Stimulated activated CD8-positive, alpha-beta memory T cell treated with anti-CD3 and anti-CD28 coated beads, Interleukin-12 subunit alpha, Interleukin-12 subunit beta, amount 100 ng/mL, for 24 hours (primary cell): Measurements from ENCODE around the gene GZF1.

ENCODE experiments used
- DNase-seq: peaks from one replicate; pipeline ENCODE4 v3.0.0-alpha.2; 2020; ENCODE audit errors: extremely low read depth

Gene GZF1

DNA sequence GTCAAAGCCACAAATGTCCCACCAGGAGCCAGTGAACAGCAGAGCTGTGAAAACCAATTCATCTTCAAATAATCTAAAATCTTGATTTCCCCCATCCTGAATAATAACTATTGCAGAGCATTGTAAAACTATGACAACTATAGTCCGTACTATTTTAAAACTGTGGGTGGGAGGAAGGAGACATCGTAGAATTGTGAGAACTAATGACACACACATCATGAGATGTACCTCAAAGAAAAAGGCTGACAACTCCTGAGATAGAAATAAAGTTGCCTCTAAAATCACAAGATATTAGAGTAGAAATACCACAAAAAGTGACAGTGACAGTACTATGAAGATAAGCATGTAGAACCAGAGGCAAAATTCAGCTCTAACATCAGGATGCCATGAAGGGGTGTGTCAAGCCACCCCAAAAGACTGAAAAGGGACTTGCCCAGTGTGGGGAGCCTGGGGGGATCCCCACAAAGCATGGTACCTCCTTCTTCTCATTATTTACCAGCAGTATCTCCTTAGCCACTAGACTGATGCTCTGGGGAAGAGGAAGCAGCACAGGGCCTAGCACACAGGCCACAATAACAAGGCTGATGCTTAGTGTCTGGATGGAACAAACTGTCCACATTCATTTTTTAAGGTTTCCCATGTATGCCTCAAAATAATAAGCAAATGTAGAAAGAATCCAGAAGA, 45.9 kb downstream of the GZF1 start:
- no peak for DNase-seq

DNA sequence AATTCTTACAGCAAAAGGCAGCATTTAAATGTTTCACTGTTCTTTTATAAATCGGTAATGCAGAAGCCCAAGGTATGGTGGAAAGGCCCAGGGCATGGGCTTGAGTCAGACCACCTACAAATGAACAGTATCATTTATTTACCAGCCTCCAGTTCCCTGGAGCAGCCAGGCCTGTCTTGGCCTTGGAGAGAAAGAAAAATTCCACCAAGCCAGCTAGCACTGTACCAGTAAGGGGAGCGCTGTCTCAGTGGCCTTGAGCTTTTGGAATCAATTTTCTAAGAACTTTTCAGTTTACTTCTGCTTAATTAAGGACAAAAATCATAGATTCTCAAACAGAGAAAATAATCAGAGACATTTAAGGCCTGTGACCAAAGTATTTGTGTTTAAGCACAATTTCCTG, 47.0 kb downstream of the GZF1 start:
- no peak for DNase-seq

DNA sequence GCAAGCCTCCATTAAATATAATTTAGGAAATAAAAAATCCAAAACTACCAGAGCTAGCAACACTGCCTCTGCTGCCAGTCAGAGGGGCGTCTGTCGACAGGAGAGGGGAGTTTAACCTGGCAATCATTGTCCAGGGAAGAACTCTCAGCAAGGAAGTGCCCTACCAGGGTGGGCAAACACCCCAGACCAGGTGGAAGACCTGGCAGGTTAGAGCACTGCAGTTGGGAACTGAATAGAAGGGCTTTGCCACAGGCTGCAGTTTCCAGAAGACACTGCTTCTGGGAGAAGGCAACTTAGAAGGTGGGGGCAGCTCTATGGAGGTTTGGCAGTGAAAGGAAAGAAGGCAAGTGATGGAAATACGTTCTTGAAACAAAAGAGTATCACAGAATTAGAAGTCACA, 47.8 kb downstream of the GZF1 start:
- no peak for DNase-seq

DNA sequence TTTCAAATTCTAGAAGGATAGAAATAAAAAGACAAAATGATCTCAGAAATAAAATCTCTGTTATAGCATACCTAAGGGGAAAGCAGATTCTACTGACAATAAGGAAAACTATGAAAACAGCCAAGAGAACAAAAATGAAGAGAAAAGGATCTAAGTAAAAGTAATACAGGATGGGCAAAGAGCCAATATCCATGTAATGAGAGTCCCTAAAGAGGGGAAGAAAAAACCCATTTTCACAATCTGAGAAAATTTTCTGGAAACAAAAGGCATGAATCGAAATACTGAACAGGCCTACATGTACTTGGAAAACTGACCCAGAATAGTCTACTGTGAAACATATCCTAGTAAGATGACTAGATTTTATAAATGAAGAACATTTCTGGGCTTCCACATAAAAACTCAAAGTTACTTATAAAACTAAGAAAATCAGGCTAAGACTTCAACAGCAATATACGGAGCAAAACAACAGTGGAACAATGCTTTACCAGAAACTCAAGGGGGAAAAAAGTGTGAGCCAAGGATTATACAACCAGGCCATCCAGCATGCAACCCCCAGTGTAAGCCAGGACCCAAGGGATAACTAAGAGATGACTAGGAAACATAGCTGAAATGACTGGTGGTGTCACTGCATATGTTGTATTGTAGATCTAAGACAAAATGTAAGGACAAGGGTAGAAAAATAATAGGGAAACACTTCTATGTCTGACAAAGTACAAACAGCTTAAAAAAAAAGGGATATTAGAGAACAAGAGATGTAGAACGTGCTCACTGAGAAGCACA, 49.1 kb downstream of the GZF1 start:
- DNase-seq, result no peak

DNA sequence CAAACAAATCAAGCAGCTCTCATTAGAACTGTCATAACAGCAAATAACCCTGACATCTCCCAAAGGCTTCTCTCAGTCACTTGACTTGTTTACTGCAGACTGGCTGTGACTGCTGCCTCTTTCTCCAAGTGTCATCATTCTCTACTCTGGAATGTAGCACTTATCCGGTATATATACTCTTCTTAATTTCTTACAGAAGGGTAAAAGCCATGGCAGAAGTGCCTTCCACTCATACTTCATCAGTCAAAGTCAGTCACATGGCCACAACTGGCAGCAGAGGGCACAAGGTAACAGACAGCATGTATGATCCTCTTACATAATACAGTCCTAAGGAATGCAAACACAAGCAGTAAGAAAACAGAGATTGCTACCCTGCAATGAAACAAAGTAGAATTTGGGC, 50.0 kb downstream of the GZF1 start:
- no peak for DNase-seq

DNA sequence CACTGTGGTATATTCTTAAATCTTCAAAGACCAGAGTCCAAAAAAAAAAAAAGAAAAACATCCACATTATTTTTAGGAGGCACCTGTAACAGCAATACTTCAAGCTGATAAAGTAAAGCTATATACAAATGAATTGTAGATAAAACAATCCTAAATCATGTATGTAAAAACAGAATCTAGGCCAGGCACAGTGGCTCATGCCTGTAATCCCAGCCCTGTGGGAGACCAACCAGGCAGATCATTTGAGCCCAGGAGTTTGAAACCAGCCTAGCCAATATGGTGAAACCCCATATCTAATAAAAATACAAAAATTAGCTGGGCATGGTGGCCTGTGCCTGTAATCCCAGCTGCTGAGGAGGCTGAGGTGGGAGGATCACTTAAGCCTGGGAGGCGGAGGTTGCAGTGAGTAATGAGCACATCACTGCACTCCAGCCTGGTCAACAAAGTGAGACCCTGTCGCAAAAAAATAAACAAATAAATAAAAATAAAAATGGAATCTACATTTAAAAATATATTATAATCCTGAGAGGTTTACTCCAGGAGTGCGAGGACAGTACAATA, 52.0 kb downstream of the GZF1 start:
- DNase-seq, result no peak

DNA sequence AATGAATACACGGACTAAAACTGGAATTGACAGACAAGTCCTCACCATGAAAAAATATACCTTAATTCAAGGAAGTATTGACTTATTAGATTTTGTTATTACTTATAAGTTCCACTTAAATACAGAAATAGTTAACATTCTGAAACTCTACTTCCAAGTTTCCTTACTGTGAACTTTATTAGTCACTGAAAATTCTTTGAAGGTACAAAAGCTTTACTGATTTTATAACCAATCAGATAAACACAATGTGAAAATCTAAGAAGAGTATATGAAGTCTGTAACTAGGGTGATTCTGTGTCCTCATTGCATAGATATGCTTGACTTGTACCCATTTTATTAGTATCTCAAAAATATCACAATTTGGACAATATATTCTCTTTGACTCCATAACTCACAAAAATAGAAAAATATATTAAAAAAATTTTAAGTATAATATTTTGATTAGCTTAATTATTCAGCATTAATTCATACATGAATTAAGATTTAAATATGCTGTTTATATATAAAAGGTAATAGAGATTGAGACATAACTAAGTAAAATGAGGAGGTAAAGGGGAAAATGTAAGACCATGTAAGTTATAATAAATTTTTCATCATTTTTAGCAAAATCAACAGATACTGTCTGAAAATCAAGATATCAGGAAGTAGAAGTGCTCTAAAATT, 52.7 kb downstream of the GZF1 start:
- no peak for DNase-seq

DNA sequence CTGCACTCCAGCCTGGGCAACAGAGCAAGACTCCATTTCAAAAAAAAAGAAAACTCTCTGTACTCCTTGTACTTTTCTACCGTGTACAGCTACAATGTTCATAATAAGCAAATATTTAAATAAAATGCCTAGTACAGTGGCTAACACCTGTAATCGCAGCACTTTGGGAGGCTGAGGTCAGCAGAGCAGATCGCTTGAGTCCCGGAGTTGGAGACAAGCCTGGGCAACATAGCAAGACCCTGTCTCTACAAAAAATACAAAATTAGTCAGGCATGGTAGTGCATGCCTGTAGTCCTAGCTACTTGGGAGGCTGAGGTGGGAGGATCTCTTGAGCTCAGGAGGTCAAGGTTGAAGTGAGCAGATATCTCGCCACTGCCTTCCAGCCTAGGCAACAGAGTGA, 53.6 kb downstream of the GZF1 start:
- no peak for DNase-seq

DNA sequence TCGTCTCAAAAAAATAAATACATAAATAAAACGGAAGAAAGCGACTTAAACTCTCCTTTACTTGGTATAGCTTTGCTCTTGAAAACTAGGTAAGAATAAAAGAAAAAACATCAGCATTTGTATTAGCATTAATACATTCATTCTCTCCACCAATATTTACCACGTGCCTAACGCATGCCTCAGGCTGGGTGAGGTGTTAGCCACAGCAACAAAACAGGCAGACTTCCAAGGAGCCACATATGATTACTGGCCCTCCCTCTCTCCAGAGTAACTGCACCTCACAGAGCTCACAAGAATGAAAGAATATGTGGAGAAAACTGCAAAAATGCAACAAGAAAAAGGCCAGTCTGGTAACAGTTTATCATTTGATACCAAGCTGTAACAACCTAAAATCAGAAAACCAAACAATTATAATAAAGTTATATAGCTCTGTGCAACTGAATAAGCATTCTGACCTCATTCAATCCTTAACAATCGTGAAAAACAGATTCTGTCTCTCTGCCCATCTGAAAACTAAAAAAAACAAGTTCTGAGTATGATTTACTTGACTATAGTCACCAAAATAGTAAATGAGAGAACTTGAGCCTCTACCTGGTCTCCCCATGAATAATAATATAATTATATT, 54.1 kb downstream of the GZF1 start:
- DNase-seq, result no peak

DNA sequence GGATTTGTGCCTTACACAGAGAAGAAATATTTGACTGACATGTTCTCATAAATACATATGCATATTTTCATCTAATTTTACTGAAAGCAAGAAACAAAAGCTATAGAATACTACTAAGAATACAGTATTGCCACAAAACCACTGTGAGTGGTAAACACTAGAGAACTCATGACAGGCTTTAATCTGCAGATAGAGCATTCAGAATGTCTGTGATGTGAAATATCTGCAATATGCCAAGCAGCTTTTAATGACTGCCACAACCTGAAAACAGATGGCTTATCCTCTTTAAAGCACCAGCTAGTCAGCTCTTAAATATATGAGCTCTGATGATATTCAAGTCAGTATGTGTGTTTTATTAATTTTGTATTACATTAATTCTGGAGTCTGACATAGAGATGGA, 55.9 kb downstream of the GZF1 start:
- DNase-seq, result no peak

DNA sequence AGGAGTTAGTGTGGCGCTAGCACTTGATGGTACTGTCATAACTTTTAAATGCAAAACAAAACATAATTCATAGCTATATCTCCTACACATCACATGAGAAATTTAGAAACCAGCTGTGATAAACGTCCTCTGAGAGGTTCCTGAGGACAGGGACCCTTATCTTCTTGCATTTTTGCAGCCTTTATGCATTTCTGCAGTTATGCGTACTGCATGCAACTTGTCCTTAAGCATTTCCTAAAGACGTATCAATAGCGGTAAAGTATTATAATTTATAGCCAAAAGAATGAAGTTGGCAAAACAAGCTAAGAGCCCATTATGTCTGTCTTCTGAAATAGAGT, 57.6 kb downstream of the GZF1 start:
- no peak for DNase-seq

DNA sequence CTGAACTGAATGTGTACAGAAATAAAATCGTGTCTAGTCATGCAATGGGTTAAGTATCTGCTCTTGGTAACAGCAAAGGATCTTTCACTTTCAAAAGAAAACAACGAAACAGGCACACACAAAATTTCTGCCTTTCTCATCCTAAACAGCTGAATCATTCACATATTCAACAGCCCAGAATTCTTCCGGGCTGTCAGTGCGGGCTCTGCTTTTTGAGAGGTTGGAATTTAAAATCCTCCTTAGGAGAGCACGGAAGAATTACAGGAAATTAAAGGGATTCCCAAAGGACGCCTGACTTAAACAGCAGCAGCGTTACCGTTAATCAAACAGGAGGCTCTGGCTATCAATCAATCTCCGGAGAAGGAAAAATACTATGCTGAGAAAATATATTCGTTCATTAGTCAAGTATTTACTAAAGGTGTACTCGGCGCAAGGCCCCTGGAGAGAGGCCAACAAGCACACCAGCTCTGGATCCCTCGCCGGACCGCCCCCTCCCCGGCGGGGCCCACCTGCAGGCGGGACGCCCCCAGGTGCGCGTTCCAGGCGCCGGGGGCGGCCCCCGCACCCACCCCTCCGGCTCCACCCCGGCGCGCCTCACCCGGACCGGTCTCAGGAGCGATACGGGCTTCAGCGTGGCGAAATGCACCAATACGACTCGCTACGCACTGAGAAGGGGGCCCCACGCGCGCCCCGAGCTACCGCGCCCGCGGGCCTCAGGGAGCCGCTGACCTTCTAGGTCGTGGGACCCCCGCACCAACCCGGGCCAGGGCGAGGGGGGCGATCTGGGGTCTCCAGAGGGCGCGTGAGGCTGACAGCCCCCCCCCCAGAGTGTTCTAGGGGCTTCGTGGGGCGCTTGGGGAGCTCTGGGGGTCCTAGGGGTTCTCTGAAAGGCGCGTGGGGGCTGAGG, 58.3 kb downstream of the GZF1 start:
- peak; percentile 9 for DNase-seq

DNA sequence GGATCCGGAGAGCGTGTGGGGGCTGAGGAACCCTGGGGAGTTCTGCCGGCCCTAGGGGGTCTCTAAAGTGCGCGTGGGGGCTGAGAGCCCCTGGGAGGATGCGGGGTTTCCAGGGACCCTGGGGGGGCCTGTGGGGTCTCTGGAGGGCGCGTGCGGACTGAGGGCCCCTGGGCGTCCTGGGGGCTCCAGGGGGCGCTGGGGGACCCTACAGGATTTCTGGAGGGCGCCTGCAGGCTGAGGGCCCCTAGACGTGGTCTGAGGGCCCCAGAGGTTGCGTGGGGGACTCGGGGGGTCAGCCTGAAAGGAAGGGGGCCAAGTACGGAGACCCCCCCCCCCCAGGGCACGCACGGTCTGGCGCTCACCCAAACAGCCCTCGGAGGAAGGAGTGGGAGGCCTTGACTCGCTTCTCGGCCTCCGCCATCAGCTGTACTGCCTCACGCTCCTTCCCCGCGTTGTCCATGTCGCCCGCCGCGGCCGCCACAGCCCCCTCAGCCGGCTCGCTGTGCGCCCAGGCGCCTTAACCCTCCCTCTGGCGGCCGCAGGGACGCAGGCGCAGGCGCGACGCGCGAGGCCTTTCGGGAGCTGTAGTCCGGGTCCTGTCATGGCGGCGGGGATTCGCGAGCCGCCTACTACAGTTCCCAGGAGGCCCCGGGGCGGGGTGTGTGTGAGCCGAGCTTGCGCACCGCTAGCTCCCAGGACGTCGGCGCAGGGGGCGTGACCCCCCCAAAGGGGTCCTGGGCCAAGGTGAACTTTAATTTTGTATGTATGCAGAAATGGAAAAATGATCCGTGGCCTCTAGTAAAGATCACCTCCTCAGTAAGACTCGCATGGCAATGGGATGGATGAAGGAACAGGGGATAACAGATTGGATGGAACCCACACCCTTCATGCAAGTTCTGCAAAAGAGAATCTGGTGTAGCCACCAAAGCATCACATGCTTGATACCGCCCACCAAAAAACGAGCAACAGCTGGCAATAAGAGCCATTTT, 59.3 kb downstream of the GZF1 start, which contains the start of gene NAPB:
TSS of gene NAPB (minus strand) at position 546 of the 989 bp plus-strand sequence. CDS start at position 460, 86 bp downstream.
- peak; percentile 86 for DNase-seq
